HepG2 (cell line): ENCODE data around the gene GRID1. TPM values are rescaled to one million over a fixed set of nuclear protein-coding genes. Genes with fewer than 3 reads are reported as not detected.

Source experiments
- CEBPB ChIP-seq: IDR thresholded peaks from 2 replicates; pipeline ENCODE4 v1.6.1; 2011; ENCODE audit warnings: low read depth, low read length, improper control_type of control experiment, borderline replicate concordance
- CREM ChIP-seq, 2 experiments: sonication (generic) in 1 of 2; formaldehyde crosslinking in 1 of 2; IDR thresholded peaks; 2 replicates each; pipeline versions ENCODE4 v1.4.0 to v1.6.1; 2016 to 2020; ENCODE audit warnings: antibody characterized with exemption in 1 of 2, mild to moderate bottlenecking in 1 of 2, missing genetic modification reagents in 1 of 2
- EEA1 ChIP-seq: sonication (generic); formaldehyde crosslinking; IDR thresholded peaks from 2 replicates; pipeline ENCODE4 v1.5.1; 2020; ENCODE audit warnings: mild to moderate bottlenecking, missing genetic modification reagents, borderline replicate concordance
- HMGXB3 ChIP-seq: sonication (generic); formaldehyde crosslinking; IDR thresholded peaks from 2 replicates; pipeline ENCODE4 v1.4.0; 2020; ENCODE audit warnings: missing genetic modification reagents, borderline replicate concordance
- MZF1 ChIP-seq: sonication (generic); formaldehyde crosslinking; IDR thresholded peaks from 2 replicates; pipeline ENCODE4 v1.8.1; 2023; ENCODE audit warnings: mild to moderate bottlenecking, missing genetic modification reagents, borderline replicate concordance
- NCOR1 ChIP-seq: fragments of 200-600 bp; sonication (generic); IDR thresholded peaks from 2 replicates; pipeline ENCODE4 v1.7.0; 2017; ENCODE audit warnings: antibody characterized with exemption, low read length, borderline replicate concordance
- NR2F2 ChIP-seq: IDR thresholded peaks from 2 replicates; pipeline ENCODE4 v1.6.1; 2012; ENCODE audit warnings: low read depth, inconsistent platforms, borderline replicate concordance
- RXRA ChIP-seq: sonication (generic); formaldehyde crosslinking; IDR thresholded peaks from 2 replicates; pipeline ENCODE4 v1.5.1; 2020; ENCODE audit warnings: missing genetic modification reagents
- XBP1 ChIP-seq: sonication (generic); formaldehyde crosslinking; IDR thresholded peaks from 2 replicates; pipeline ENCODE4 v1.5.0; 2020; ENCODE audit warnings: missing genetic modification reagents
- ZNF160 ChIP-seq: sonication (generic); formaldehyde crosslinking; IDR thresholded peaks from 2 replicates; pipeline ENCODE4 v1.8.0; 2022; ENCODE audit warnings: mild to moderate bottlenecking, inconsistent platforms, missing genetic modification reagents
- ZNF292 ChIP-seq: sonication (generic); formaldehyde crosslinking; IDR thresholded peaks from 2 replicates; pipeline ENCODE4 v1.8.1; 2022; ENCODE audit warnings: mild to moderate bottlenecking, low read depth, missing genetic modification reagents, borderline replicate concordance
- ZNF616 ChIP-seq: sonication (generic); formaldehyde crosslinking; IDR thresholded peaks from 2 replicates; pipeline ENCODE4 v1.5.0; 2020; ENCODE audit warnings: low read depth, mild to moderate bottlenecking, missing genetic modification reagents
- ZNF724P ChIP-seq: sonication (generic); formaldehyde crosslinking; IDR thresholded peaks from 2 replicates; pipeline ENCODE4 v1.8.0; 2022; ENCODE audit warnings: missing genetic modification reagents, borderline replicate concordance
- polyA plus RNA-seq, 8 experiments: library from polyadenylated mRNA; depleted of rRNA in 3 of 8; stranded (reverse) in 7 of 8; unstranded in 1 of 8; fragments of >200 nt; fragmentation: Illumina TruSeq in 4 of 8; extraction: Trizol in 4 of 8; gene quantifications; 2 replicates each; pipeline versions ENCODE4 v1.2.1 to v1.2.3, GENCODE V29; 2011 to 2016; ENCODE audit warnings: low read depth in 4 of 8, missing spikeins in 1 of 8, mixed read lengths in 1 of 8; ENCODE audit not compliant: insufficient read depth in 1 of 8
- total RNA-seq, 5 experiments: library from RNA; depleted of rRNA; stranded (reverse); fragments of >200 nt; fragmentation: Illumina TruSeq; extraction: Trizol; gene quantifications; 2 replicates each; pipeline ENCODE4 v1.2.3, GENCODE V29; 2016; ENCODE audit warnings: low read depth in 1 of 5
- TF ChIP-seq, protein P1 (sequence below): sonication (generic); formaldehyde crosslinking; IDR thresholded peaks from 2 replicates; pipeline ENCODE4 v1.4.0; 2020; ENCODE audit warnings: missing genetic modification reagents
- TF ChIP-seq, protein P2 (sequence below): sonication (generic); formaldehyde crosslinking; conservative IDR thresholded peaks from 2 replicates; pipeline ENCODE4 v1.4.0; 2020; ENCODE audit warnings: missing genetic modification reagents
- TF ChIP-seq, protein P3 (sequence below): sonication (generic); formaldehyde crosslinking; IDR thresholded peaks from 2 replicates; pipeline ENCODE4 v1.4.0; 2020; ENCODE audit warnings: missing genetic modification reagents

GRID1 gene
- total and polyA plus RNA-seq, 2 of the 13 experiments (the other 11 are each of a cell fraction or from before 2014, with no cell fraction given): 0.05 TPM; not detected in 1

- TF ChIP-seq HMGXB3 (CRISPR knock-in tag) (no peak), CREM (IDR thresholded peaks at IDR 0.05) (peak; percentile 21; the same call in 1 of the 2 replicates), CREM (CRISPR knock-in tag; IDR thresholded peaks at IDR 0.05) (no peak), MZF1 (CRISPR knock-in tag) (no peak), EEA1 (CRISPR knock-in tag) (no peak), RXRA (CRISPR knock-in tag) (no peak; the same call in 1 of the 2 replicates), ZNF160 (CRISPR knock-in tag) (no peak), NCOR1 (peak; percentile 40; the same call in 1 of the 2 replicates), NR2F2 (no peak), CEBPB (no peak), ZNF724P (no peak), ZNF292 (CRISPR knock-in tag) (peak; percentile 88; the same call in 1 of the 2 replicates), ZNF616 (CRISPR knock-in tag) (no peak), XBP1 (no peak)
- TF ChIP-seq, protein P1, sequence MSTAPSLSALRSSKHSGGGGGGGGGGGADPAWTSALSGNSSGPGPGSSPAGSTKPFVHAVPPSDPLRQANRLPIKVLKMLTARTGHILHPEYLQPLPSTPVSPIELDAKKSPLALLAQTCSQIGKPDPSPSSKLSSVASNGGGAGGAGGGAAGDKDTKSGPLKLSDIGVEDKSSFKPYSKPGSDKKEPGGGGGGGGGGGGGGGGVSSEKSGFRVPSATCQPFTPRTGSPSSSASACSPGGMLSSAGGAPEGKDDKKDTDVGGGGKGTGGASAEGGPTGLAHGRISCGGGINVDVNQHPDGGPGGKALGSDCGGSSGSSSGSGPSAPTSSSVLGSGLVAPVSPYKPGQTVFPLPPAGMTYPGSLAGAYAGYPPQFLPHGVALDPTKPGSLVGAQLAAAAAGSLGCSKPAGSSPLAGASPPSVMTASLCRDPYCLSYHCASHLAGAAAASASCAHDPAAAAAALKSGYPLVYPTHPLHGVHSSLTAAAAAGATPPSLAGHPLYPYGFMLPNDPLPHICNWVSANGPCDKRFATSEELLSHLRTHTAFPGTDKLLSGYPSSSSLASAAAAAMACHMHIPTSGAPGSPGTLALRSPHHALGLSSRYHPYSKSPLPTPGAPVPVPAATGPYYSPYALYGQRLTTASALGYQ: no peak
- TF ChIP-seq, protein P2, sequence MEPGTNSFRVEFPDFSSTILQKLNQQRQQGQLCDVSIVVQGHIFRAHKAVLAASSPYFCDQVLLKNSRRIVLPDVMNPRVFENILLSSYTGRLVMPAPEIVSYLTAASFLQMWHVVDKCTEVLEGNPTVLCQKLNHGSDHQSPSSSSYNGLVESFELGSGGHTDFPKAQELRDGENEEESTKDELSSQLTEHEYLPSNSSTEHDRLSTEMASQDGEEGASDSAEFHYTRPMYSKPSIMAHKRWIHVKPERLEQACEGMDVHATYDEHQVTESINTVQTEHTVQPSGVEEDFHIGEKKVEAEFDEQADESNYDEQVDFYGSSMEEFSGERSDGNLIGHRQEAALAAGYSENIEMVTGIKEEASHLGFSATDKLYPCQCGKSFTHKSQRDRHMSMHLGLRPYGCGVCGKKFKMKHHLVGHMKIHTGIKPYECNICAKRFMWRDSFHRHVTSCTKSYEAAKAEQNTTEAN (CRISPR knock-in tag): no peak
- TF ChIP-seq, protein P3, sequence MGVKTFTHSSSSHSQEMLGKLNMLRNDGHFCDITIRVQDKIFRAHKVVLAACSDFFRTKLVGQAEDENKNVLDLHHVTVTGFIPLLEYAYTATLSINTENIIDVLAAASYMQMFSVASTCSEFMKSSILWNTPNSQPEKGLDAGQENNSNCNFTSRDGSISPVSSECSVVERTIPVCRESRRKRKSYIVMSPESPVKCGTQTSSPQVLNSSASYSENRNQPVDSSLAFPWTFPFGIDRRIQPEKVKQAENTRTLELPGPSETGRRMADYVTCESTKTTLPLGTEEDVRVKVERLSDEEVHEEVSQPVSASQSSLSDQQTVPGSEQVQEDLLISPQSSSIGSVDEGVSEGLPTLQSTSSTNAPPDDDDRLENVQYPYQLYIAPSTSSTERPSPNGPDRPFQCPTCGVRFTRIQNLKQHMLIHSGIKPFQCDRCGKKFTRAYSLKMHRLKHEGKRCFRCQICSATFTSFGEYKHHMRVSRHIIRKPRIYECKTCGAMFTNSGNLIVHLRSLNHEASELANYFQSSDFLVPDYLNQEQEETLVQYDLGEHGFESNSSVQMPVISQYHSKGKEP (CRISPR knock-in tag): no peak
Measured at GRCh38 chr10:86163522-86164173, 202.9 kb downstream of the GRID1 start (continued).
